A549 (cell line): ENCODE measurements around the gene RSPH4A. TPM values are rescaled to one million over a fixed set of nuclear protein-coding genes. Genes with fewer than 3 reads are reported as not detected.

Source experiments
- ATAC-seq, 2 experiments: fragments of 200-7000 bp in 1 of 2; fragments of >200 bp in 1 of 2; cut with Nextera tagmentation in 1 of 2; cut with Tn5 transposase in 1 of 2; 3 replicates each; pipeline versions ENCODE4 v1.8.0 to v1.9.1; 2018 to 2020; ENCODE audit warnings: mild to moderate bottlenecking in 1 of 2, moderate library complexity in 1 of 2
- CTCF ChIA-PET: fragments of 300-600 bp; sonication (Branson Sonifier 250); formaldehyde crosslinking; extraction: SDS; loops from one replicate; lab custom pipeline; 2021; ENCODE audit warnings: antibody characterized with exemption, inconsistent platforms; lab: Yijun Ruan, JAX
- POLR2A ChIA-PET: fragments of 350-600 bp; formaldehyde crosslinking; extraction: SDS; loops from one replicate; lab custom pipeline; 2021; ENCODE audit warnings: antibody characterized with exemption, inconsistent platforms; lab: Yijun Ruan, JAX
- DNase-seq, 2 experiments: peaks; one replicate each; pipeline versions ENCODE4 v3.0.0 to v3.0.0-alpha.2; 2011 to 2016; ENCODE audit warnings: low read depth in 1 of 2, low spot score in 1 of 2
- FAIRE-seq: peaks from 2 replicates; lab custom pipeline; 2011; peaks lifted over from hg19 to GRCh38; lab: Jason Lieb, UNC
- H3K27ac ChIP-seq, 2 experiments: fragments of >200 bp; sonication (Bioruptor Twin); formaldehyde crosslinking; 3 replicates each; pipeline ENCODE4 v1.5.1; 2016 to 2017
- H3K4me1 ChIP-seq: fragments of >200 bp; sonication (Bioruptor Twin); formaldehyde crosslinking; 3 replicates; pipeline ENCODE4 v1.6.1; 2016
- H3K4me2 ChIP-seq: fragments of >200 bp; sonication (Bioruptor Twin); formaldehyde crosslinking; 3 replicates; pipeline ENCODE4 v1.6.1; 2016
- H3K4me3 ChIP-seq: fragments of >200 bp; sonication (Bioruptor Twin); formaldehyde crosslinking; 3 replicates; pipeline ENCODE4 v1.5.1; 2016
- H3K9me3 ChIP-seq: fragments of >200 bp; sonication (Bioruptor Twin); formaldehyde crosslinking; 3 replicates; pipeline ENCODE4 v1.6.1; 2016
- CEBPB ChIP-seq, 2 experiments: fragments of >200 bp in 1 of 2; sonication (Bioruptor Twin) in 1 of 2; formaldehyde crosslinking in 1 of 2; IDR thresholded peaks; 2 replicates each; pipeline ENCODE4 v1.6.1; 2012 to 2016
- EHF ChIP-seq: fragments of 250-450 bp; sonication (Bioruptor Pico); IDR thresholded peaks from 2 replicates; pipeline ENCODE4 v1.5.0; 2020; ENCODE audit warnings: mild to moderate bottlenecking
- FOSL2 ChIP-seq, 2 experiments: fragments of 450-650 bp in 1 of 2; fragments of >200 bp in 1 of 2; sonication (Bioruptor Twin) in 1 of 2; formaldehyde crosslinking; IDR thresholded peaks; 2 replicates each; pipeline versions ENCODE4 v1.5.0 to v1.6.1; 2016 to 2020; ENCODE audit warnings: mild to moderate bottlenecking in 1 of 2, moderate library complexity in 1 of 2
- FOXS1 ChIP-seq: fragments of 250-450 bp; sonication (Bioruptor Pico); IDR thresholded peaks from 2 replicates; pipeline ENCODE4 v1.5.0; 2020; ENCODE audit warnings: mild to moderate bottlenecking, moderate library complexity
- GATA3 ChIP-seq: IDR thresholded peaks from 2 replicates; pipeline ENCODE4 v1.6.1; 2012; ENCODE audit warnings: borderline replicate concordance
- HEYL ChIP-seq: fragments of 250-450 bp; sonication (Bioruptor Pico); IDR thresholded peaks from 2 replicates; pipeline ENCODE4 v1.8.0; 2021; ENCODE audit warnings: mild to moderate bottlenecking, moderate library complexity
- HOXB13 ChIP-seq: fragments of 250-450 bp; sonication (Bioruptor Pico); IDR thresholded peaks from 2 replicates; pipeline ENCODE4 v1.5.0; 2020; ENCODE audit warnings: low read depth, mild to moderate bottlenecking, moderate library complexity
- JUN ChIP-seq, 2 experiments: fragments of >200 bp; sonication (Bioruptor Twin); formaldehyde crosslinking; IDR thresholded peaks; 2 replicates in 1 of 2; 3 replicates in 1 of 2; pipeline ENCODE4 v1.6.1; 2016 to 2017
- JUNB ChIP-seq: fragments of >200 bp; sonication (Bioruptor Twin); formaldehyde crosslinking; IDR thresholded peaks from 2 replicates; pipeline ENCODE4 v1.6.1; 2016
- KDM1A ChIP-seq: fragments of 200-600 bp; sonication (generic); IDR thresholded peaks from 2 replicates; pipeline ENCODE4 v1.6.1; 2016; ENCODE audit warnings: low read depth, mild to moderate bottlenecking
- KDM5A ChIP-seq: fragments of 200-600 bp; sonication (generic); IDR thresholded peaks from 2 replicates; pipeline ENCODE4 v1.6.1; 2016; ENCODE audit warnings: antibody characterized with exemption, mild to moderate bottlenecking
- MAZ ChIP-seq: fragments of 150-350 bp; IDR thresholded peaks from 2 replicates; pipeline ENCODE4 v1.6.1; 2014; ENCODE audit warnings: antibody characterized with exemption, low read depth, low read length, borderline replicate concordance
- MYC ChIP-seq: IDR thresholded peaks from 2 replicates; pipeline ENCODE4 v1.6.1; 2012; ENCODE audit warnings: mild to moderate bottlenecking, inconsistent platforms, low read length, improper control_type of control experiment, borderline replicate concordance
- NR3C1 ChIP-seq: fragments of >200 bp; sonication (Bioruptor Twin); formaldehyde crosslinking; IDR thresholded peaks from 3 replicates; pipeline ENCODE4 v1.6.1; 2017
- PHF8 ChIP-seq: fragments of 200-600 bp; sonication (generic); IDR thresholded peaks from 2 replicates; pipeline ENCODE4 v1.6.1; 2016; ENCODE audit warnings: low read depth, mild to moderate bottlenecking, antibody characterized with exemption, moderate library complexity, borderline replicate concordance
- POLR2A ChIP-seq: IDR thresholded peaks from 2 replicates; pipeline ENCODE4 v1.6.1; 2012; ENCODE audit warnings: mild to moderate bottlenecking, low read length
- POLR2AphosphoS2 ChIP-seq: conservative IDR thresholded peaks from 2 replicates; pipeline ENCODE4 v1.6.1; 2012; ENCODE audit warnings: low read length, improper control_type of control experiment, inconsistent platforms
- RAD21 ChIP-seq, 2 experiments: fragments of >200 bp in 1 of 2; sonication (Bioruptor Twin) in 1 of 2; formaldehyde crosslinking in 1 of 2; IDR thresholded peaks in 1 of 2; conservative IDR thresholded peaks in 1 of 2; 2 replicates in 1 of 2; 3 replicates in 1 of 2; pipeline ENCODE4 v1.6.1; 2012 to 2018; ENCODE audit warnings: inconsistent platforms in 1 of 2
- RFX5 ChIP-seq: fragments of 450-650 bp; IDR thresholded peaks from 2 replicates; pipeline ENCODE4 v1.7.1; 2014; ENCODE audit warnings: antibody characterized with exemption, mild to moderate bottlenecking, moderate library complexity
- SMC3 ChIP-seq: fragments of >200 bp; sonication (Bioruptor Twin); formaldehyde crosslinking; IDR thresholded peaks from 3 replicates; pipeline ENCODE4 v1.6.1; 2018; ENCODE audit warnings: inconsistent platforms
- SREBF2 ChIP-seq: fragments of 450-650 bp; IDR thresholded peaks from 2 replicates; pipeline ENCODE4 v1.6.1; 2014; ENCODE audit warnings: mild to moderate bottlenecking, moderate library complexity
- TP53 ChIP-seq: fragments of 250-450 bp; sonication (Bioruptor Pico); IDR thresholded peaks from 2 replicates; pipeline ENCODE4 v1.5.0; 2021; ENCODE audit warnings: mild to moderate bottlenecking, moderate library complexity
- ZNF302 ChIP-seq: fragments of 250-450 bp; sonication (Bioruptor Pico); IDR thresholded peaks from 2 replicates; pipeline ENCODE4 v1.9.0; 2021; ENCODE audit warnings: inconsistent platforms, mild to moderate bottlenecking, moderate library complexity
- ZSCAN20 ChIP-seq: fragments of 250-450 bp; sonication (Bioruptor Pico); IDR thresholded peaks from 2 replicates; pipeline ENCODE4 v1.8.0; 2022; ENCODE audit warnings: mild to moderate bottlenecking, moderate library complexity
- WGBS: methylation state at CpG from one replicate; pipeline ENCODE4 v1.1.6; 2017; ENCODE audit errors: missing lambda C conversion rate; 5-methylcytosine and 5-hydroxymethylcytosine counted together
- polyA plus RNA-seq, 4 experiments: library from polyadenylated mRNA; depleted of rRNA in 3 of 4; stranded (reverse); fragments of >200 nt; fragmentation: RNase III in 1 of 4; extraction: RNeasy Plus Mini Kit Qiagen cat#74134 plus additional on column Dnase treatment in 1 of 4; gene quantifications; 2 replicates in 3 of 4; 3 replicates in 1 of 4; pipeline ENCODE4 v1.2.3, GENCODE V29; 2011 to 2017
- TF ChIP-seq, protein P1 (sequence below): fragments of >200 bp; sonication (Bioruptor Twin); formaldehyde crosslinking; IDR thresholded peaks from 3 replicates; pipeline ENCODE4 v1.5.1; 2016
- TF ChIP-seq, protein P2 (sequence below): fragments of 250-450 bp; sonication (Bioruptor Pico); IDR thresholded peaks from 2 replicates; pipeline ENCODE4 v1.5.0; 2021; ENCODE audit warnings: mild to moderate bottlenecking, moderate library complexity, borderline replicate concordance
- TF ChIP-seq, protein P3 (sequence below): fragments of 150-350 bp; IDR thresholded peaks from 2 replicates; pipeline ENCODE4 v1.6.1; 2014; ENCODE audit warnings: low read depth, mild to moderate bottlenecking, low read length
- TF ChIP-seq, protein P4 (sequence below): fragments of >200 bp; sonication (Bioruptor Twin); formaldehyde crosslinking; IDR thresholded peaks from 2 replicates; pipeline ENCODE4 v1.6.1; 2016
- TF ChIP-seq, protein P5 (sequence below): IDR thresholded peaks from 2 replicates; pipeline ENCODE4 v1.6.1; 2012
- TF ChIP-seq, protein P6 (sequence below): fragments of >200 bp; sonication (Bioruptor Twin); formaldehyde crosslinking; IDR thresholded peaks from 3 replicates; pipeline ENCODE4 v1.6.1; 2016

RSPH4A gene
- polyA plus RNA-seq, 2 of the 4 experiments (the other 2 are of a cell fraction): 0.13 to 0.28 TPM

DNA sequence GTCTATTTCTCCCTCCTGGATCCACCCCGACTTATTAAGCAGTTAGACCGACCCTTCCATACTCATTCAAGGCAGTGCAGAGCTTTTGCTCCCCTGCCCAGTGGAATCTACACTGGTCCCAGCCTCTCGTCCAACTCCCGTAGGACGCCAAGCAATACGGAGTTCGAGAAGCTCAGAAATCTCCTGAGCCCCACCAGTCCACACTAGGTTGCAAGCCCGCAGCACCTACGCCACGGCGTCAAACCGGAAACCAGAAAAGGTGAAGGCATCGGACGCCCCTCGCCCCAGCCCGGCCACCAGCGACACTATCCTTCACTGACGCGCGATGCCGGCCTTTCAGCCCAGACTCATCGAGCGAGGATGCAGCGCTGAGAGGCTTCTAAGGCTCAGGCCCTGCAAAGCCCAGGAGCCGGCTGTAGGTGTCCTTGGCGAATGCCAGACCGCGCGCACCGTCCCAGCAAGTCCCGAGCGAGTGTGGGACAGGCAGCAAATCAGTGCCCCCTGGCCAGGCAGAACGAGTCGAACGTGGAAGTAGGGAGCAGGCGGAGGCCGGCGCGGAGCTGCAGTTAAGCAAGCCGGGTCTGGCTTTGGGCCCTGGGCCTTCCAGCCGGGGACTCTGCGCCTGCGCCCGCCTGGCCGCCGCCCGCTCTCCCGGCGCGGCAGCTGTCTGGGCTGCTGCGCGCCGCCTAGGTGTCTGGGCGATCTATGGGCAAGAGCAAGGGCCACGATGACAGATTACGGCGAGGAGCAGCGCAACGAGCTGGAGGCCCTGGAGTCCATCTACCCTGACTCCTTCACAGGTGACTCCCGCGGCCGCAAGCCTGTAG is 45.2 kb upstream of the RSPH4A start, which contains the start of gene RWDD1:
Gene RWDD1, plus strand, starts transcription at position 649 of the 827 bp plus-strand sequence. Its CDS starts 79 bp downstream, at position 728.
- 2% methylated on average over 13 of the region's 62 CpGs for WGBS
- DNase-seq (peak; percentile 87 to 99), FAIRE-seq (no peak), ATAC-seq (peak; percentile 98 to 99)
- Histone ChIP-seq H3K27ac (peak within 1 kb of the TSS; percentile 90 to 96), H3K4me3 (peak within 1 kb of the TSS; percentile 89), H3K9me3 (no peaks in the 10 kb centered on the region), H3K4me2 (peak within 1 kb of the TSS; percentile 93), H3K4me1 (peaks cover 19% of the 10 kb centered on the region; the same call in 2 of the 3 replicates)
- CTCF ChIA-PET: interaction anchor here (0.8 to 2.4 kb wide), 12 partner anchors 8 to 304 kb away, joined by 3 to 16 read pairs (median 4); partner anchors contain the start of gene TSPYL1
- POLR2A ChIA-PET: interaction anchor here (0.6 to 2.0 kb wide), 14 partner anchors 8 to 316 kb away, joined by 3 to 12 read pairs (median 4); partner anchors contain the start of genes CALHM4, KPNA5, RSPH4A and TSPYL1
- TF ChIP-seq KDM1A (no peak), EHF (CRISPR knock-in tag) (no peak), HEYL (CRISPR knock-in tag) (no peak), SREBF2 (no peak), CEBPB (IDR thresholded peaks at IDR 0.05) (peak in 1 of 2 experiments; percentile 56; a peak in 1 of 4 replicates), ZSCAN20 (CRISPR knock-in tag) (no peak), POLR2A (peak; percentile 76), ZNF302 (CRISPR knock-in tag) (no peak), JUN (IDR thresholded peaks at IDR 0.05) (peak; percentile 83 to 98; a peak in 4 of 5 replicates), RAD21 (conservative IDR thresholded peaks at IDR 0.05 in 1 of 2, IDR thresholded peaks at IDR 0.05 in 1 of 2) (no peak), MYC (peak; percentile 85), SMC3 (no peak), HOXB13 (CRISPR knock-in tag) (no peak), MAZ (no peak), JUNB (no peak), NR3C1 (no peak), GATA3 (peak; percentile 56), TP53 (CRISPR knock-in tag) (no peak), FOSL2 (IDR thresholded peaks at IDR 0.05) (no peak), FOSL2 (CRISPR knock-in tag; IDR thresholded peaks at IDR 0.05) (no peak), FOXS1 (CRISPR knock-in tag) (no peak), KDM5A (no peak), RFX5 (peak; percentile 40; the same call in 1 of the 2 replicates), PHF8 (peak; percentile 46; the same call in 1 of the 2 replicates), POLR2AphosphoS2 (no peak)
- TF ChIP-seq, protein P1, sequence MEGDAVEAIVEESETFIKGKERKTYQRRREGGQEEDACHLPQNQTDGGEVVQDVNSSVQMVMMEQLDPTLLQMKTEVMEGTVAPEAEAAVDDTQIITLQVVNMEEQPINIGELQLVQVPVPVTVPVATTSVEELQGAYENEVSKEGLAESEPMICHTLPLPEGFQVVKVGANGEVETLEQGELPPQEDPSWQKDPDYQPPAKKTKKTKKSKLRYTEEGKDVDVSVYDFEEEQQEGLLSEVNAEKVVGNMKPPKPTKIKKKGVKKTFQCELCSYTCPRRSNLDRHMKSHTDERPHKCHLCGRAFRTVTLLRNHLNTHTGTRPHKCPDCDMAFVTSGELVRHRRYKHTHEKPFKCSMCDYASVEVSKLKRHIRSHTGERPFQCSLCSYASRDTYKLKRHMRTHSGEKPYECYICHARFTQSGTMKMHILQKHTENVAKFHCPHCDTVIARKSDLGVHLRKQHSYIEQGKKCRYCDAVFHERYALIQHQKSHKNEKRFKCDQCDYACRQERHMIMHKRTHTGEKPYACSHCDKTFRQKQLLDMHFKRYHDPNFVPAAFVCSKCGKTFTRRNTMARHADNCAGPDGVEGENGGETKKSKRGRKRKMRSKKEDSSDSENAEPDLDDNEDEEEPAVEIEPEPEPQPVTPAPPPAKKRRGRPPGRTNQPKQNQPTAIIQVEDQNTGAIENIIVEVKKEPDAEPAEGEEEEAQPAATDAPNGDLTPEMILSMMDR: no peak
- TF ChIP-seq, protein P2, sequence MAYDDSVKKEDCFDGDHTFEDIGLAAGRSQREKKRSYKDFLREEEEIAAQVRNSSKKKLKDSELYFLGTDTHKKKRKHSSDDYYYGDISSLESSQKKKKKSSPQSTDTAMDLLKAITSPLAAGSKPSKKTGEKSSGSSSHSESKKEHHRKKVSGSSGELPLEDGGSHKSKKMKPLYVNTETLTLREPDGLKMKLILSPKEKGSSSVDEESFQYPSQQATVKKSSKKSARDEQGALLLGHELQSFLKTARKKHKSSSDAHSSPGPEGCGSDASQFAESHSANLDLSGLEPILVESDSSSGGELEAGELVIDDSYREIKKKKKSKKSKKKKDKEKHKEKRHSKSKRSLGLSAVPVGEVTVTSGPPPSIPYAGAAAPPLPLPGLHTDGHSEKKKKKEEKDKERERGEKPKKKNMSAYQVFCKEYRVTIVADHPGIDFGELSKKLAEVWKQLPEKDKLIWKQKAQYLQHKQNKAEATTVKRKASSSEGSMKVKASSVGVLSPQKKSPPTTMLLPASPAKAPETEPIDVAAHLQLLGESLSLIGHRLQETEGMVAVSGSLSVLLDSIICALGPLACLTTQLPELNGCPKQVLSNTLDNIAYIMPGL (CRISPR knock-in tag): no peak
- TF ChIP-seq, protein P3, sequence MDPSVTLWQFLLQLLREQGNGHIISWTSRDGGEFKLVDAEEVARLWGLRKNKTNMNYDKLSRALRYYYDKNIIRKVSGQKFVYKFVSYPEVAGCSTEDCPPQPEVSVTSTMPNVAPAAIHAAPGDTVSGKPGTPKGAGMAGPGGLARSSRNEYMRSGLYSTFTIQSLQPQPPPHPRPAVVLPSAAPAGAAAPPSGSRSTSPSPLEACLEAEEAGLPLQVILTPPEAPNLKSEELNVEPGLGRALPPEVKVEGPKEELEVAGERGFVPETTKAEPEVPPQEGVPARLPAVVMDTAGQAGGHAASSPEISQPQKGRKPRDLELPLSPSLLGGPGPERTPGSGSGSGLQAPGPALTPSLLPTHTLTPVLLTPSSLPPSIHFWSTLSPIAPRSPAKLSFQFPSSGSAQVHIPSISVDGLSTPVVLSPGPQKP: no peak
- TF ChIP-seq, protein P4, sequence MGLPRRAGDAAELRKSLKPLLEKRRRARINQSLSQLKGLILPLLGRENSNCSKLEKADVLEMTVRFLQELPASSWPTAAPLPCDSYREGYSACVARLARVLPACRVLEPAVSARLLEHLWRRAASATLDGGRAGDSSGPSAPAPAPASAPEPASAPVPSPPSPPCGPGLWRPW: no peak
- TF ChIP-seq, protein P5, sequence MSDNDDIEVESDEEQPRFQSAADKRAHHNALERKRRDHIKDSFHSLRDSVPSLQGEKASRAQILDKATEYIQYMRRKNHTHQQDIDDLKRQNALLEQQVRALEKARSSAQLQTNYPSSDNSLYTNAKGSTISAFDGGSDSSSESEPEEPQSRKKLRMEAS: peak; percentile 86
- TF ChIP-seq, protein P6, sequence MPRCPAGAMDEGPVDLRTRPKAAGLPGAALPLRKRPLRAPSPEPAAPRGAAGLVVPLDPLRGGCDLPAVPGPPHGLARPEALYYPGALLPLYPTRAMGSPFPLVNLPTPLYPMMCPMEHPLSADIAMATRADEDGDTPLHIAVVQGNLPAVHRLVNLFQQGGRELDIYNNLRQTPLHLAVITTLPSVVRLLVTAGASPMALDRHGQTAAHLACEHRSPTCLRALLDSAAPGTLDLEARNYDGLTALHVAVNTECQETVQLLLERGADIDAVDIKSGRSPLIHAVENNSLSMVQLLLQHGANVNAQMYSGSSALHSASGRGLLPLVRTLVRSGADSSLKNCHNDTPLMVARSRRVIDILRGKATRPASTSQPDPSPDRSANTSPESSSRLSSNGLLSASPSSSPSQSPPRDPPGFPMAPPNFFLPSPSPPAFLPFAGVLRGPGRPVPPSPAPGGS: peak; percentile 57; the same call in 2 of the 3 replicates
